NOMO-1 (cell line): ENCODE results near the gene SF3B5.
A peak's percentile ranks its signal among the peaks of the same experiment; 100 is the strongest.
"Not testable (repeated sequence)": the region's sequence is repeated elsewhere in the genome, so short reads cannot be mapped to it uniquely, and the experiment has no call there.

Experiments used
- DNase-seq, 2 experiments: peaks; one replicate each; lab custom pipeline; 2025; ENCODE audit not compliant: unreplicated experiment in 2 of 2; lab: John Stamatoyannopoulos, UW

The SF3B5 gene

DNA sequence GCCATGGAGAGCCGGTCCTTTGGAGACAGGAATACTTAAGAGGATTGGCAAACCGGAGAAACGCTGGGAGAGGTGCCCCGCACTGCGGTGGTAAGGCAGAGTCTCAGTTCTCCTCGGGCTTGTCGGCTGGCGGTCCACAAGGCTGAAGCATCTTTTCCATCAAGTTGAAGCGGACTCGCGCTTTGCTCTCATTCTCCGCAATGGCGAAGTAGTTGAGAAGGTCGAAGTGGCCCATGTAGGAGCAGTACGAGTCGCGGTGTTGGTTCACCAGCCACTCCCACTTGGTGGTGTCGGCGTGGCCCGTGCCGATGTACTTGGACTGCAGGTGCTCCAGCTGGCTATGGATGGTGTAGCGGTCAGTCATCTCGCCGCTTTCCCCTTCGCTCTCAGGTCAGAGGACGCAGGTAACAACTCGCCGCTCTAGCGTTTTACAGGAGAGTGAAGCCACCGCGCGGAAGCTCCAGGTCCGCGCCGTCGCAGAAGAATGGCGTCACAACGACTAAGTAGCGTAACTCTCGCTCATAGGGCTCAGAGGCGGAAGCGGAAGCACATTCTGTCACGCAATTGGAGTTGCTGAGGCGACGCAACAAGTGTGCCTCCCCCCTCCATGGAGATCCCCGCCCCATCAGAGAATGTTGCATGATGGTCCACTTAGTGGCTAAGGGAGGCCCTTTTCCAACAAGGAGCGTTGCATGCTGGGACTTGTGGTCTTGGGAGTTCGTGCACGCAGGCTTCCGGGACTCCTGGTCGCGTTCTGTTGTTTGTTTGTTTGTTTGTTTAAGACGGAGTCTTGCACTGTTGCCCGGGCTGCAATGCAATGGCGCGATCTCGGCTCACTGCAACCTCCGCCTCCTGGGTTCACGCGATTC is at the start of gene SF3B5:
TSS of gene SF3B5 (minus strand) at position 440 of the 869 bp plus-strand sequence. CDS start at position 364, 76 bp downstream.
- peak; percentile 96 to 98 for DNase-seq

DNA sequence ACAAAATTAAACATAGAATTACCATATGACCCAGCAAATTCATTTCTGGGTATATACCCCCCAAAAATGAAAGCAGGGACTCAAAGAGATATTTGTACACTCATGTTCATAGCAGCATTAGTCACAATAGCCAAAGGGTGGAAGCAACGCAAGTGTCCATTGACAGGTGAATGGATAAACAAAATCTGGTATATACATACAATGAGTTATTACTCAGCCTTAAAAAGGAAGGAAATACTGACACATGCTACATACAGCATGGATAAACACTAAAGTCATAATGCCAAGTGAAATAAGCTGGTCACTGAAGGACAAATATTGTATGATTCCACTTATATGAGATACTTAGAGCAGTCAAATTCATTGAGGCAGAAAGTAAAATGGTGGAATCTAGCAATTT is 49.6 kb upstream of the SF3B5 start:
- no peak for DNase-seq

DNA sequence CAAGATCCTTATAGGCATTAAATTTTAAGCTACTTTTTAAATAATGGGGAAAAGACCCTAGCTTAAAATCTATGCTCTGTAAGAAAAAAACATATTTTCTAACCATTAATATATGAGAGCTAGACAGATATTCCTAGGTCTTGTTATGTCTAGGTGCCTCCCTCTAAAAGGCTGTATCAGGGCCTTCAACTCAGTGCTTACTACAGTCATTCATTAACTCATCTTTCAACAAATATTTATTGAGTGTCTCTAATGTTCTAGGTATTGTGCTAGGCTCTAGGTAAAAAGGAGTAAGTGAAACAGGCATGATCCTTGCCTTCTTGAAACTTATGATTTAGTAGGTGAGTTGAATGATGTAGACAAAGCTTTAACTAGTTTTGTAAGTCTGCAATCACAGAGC is 48.5 kb upstream of the SF3B5 start:
- DNase-seq, result no peak

DNA sequence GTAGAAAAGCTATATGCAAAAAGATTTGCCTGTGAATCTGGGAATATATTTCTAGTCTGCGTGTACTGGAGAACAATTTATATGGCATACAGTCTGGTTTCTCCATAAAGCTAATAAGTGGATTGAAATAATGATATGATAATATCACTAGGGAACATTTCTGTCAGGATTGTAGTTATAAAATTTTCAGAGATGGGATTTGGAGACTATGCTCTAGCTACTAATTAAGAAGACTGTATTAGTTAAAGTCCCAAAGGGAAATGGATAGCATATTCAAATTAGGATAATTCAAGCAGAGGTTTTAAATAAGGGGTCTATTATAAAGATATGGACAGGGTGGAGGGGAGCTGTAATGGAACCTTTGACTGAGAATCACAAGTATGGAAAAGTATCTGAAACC is 47.7 kb upstream of the SF3B5 start:
- DNase-seq, result no peak

GRCh38 chr6:144141470-144141869 is 46.1 kb upstream of the SF3B5 start:
- no peak for DNase-seq

DNA sequence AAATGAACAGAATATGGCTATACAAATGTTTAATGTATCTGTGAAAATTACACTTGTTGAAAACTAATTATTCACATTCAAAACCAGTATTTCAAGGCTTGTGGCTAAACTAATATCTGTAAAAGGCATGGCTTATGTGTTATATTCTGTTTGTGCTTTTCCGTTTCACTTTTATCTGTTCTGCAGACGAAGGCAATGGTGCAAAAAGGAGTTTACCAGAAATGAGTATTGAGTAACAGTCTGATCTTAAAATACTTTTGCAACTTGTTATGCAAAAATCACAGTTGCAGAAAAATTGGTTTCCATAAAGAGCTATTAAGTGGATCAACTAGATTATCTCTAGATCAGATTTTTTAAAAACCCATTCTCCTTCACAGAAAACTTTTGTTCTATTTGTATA is 45.5 kb upstream of the SF3B5 start:
- peak in 1 of 2 experiments; percentile 43 for DNase-seq

DNA sequence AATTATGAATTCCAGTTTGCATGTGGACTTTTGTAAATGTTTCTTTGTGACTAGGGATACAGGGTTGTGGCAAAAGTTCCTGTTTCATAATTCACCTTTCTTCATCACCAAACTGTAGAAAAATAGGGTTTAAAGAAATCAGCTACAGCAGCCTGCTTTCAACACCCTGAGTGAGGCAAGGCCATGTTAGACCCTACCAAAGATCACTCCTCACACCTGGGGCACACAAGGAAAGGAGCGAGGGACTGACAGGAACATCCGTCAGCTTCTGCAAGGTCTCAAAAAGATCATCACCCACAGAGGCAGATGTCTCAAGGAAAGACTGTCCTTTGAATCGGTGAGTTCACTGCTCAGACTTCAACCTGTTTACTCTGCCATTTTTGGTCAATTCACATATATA is 44.4 kb upstream of the SF3B5 start:
- DNase-seq, result peak; percentile 46 to 57

GRCh38 chr6:144138542-144138941 is 43.2 kb upstream of the SF3B5 start:
- no peak for DNase-seq

GRCh38 chr6:144134737-144135136 is 39.4 kb upstream of the SF3B5 start:
- DNase-seq, result no peak

DNA sequence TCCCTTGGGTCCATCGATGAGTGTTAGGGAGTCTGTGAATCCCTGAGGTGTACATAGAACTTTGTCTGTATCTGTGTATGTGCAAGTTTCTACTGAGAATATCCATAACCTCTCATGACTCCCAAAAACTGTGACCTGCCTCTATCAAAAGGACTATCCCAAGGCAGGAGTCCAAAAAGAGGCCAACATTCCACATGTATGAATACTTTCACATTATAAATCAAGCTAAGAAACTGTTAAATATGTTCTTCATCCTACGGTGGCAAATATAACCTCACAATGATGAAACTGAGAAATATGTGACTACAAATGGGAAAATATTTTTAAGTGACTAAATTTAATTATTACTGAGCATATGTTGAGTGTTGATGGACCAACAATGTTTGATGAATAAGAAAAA is 38.8 kb upstream of the SF3B5 start:
- no peak for DNase-seq

- no peak for DNase-seq
Measured at GRCh38 chr6:144133225-144133821, 38.0 kb upstream of the SF3B5 start.

DNA sequence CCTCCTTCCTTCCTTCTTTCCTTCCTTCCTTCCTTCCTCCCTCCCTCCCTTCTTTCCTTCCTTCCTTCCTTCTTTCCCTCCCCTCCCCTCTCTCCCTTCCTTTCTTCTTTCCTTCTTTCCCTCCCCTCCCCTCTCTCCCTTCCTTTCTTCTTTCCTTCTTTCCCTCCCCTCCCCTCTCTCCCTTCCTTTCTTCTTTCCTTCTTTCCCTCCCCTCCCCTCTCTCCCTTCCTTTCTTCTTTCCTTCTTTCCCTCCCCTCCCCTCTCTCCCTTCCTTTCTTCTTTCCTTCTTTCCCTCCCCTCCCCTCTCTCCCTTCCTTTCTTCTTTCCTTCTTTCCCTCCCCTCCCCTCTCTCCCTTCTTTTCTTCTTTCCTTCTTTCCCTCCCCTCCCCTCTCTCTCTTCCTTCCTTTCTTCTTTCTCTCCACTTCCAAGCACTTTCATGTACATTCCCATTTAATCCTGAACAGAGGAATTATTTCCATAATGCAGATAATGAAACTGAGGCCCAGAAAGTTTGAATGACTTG is 36.9 kb upstream of the SF3B5 start:
- DNase-seq, result not testable (repeated sequence)

- DNase-seq, result no peak
Measured at GRCh38 chr6:144131248-144131709, 35.9 kb upstream of the SF3B5 start.

GRCh38 chr6:144129469-144129868 is 34.1 kb upstream of the SF3B5 start:
- DNase-seq, result no peak

GRCh38 chr6:144127097-144127496 is 31.7 kb upstream of the SF3B5 start:
- no peak for DNase-seq

GRCh38 chr6:144123836-144124235 is 28.5 kb upstream of the SF3B5 start:
- peak in 1 of 2 experiments; percentile 48 for DNase-seq

GRCh38 chr6:144123421-144123820 is 28.0 kb upstream of the SF3B5 start:
- peak; percentile 1 to 42 for DNase-seq

DNA sequence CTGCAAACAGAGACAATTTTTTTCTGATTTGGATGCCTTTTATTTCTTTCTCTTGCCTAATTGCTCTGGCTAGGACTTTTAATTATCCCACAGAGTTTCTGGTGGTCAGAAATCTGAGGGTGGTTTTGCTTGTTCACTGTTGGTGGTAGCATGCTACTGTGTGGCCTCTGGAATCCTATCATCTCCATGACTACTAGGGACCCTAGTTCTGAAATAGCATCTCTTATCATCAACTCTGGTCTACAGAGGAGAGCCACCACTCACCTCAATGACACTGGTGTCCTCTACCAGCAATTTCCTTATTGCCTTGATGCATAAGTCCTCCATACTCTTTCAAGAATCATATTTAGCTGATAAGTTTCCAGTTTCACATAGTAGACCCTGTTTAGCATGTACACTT is 27.5 kb upstream of the SF3B5 start:
- DNase-seq, result no peak

GRCh38 chr6:144119376-144119775 is 24.0 kb upstream of the SF3B5 start:
- DNase-seq, result no peak

GRCh38 chr6:144115219-144115618 is 19.8 kb upstream of the SF3B5 start:
- no peak for DNase-seq

GRCh38 chr6:144113366-144113765 is 18.0 kb upstream of the SF3B5 start:
- DNase-seq, result no peak

GRCh38 chr6:144110210-144110609 is 14.8 kb upstream of the SF3B5 start:
- DNase-seq, result no peak
